GM18907 (cell line): ENCODE data around the gene PTGES2.
"Not testable (repeated sequence)": the region's sequence is repeated elsewhere in the genome, so short reads cannot be mapped to it uniquely, and the experiment has no call there.

Source experiments
- ATAC-seq: cut with Tn5 transposase; IDR thresholded peaks from one replicate; pipeline ENCODE4 v1.9.1; 2021; ENCODE audit warnings: mild to moderate bottlenecking, moderate library complexity; ENCODE audit not compliant: unreplicated experiment

PTGES2 gene

GRCh38 chr9:128120741-128121465, 6.6 kb downstream of the PTGES2 start:
- no peak for ATAC-seq

- ATAC-seq, result no peak
Observed at GRCh38 chr9:128120061-128120740, 7.3 kb downstream of the PTGES2 start.

- ATAC-seq, result no peak
Observed at GRCh38 chr9:128118971-128119665, 8.4 kb downstream of the PTGES2 start.

GRCh38 chr9:128118472-128118857, 9.1 kb downstream of the PTGES2 start:
- no peak for ATAC-seq

- ATAC-seq, result peak; percentile 60
Observed at GRCh38 chr9:128117613-128118471, 9.7 kb downstream of the PTGES2 start.

GRCh38 chr9:128116104-128117083, 11.1 kb downstream of the PTGES2 start:
- no peak for ATAC-seq

GRCh38 chr9:128115187-128116103, 12.1 kb downstream of the PTGES2 start:
- no peak for ATAC-seq

- no peak for ATAC-seq
Observed at GRCh38 chr9:128114326-128115186, 13.0 kb downstream of the PTGES2 start.

- ATAC-seq, result no peak
Observed at GRCh38 chr9:128113526-128114325, 13.8 kb downstream of the PTGES2 start.

- ATAC-seq, result not testable (repeated sequence)
Observed at GRCh38 chr9:128111726-128112125, 15.8 kb downstream of the PTGES2 start.

- no peak for ATAC-seq
Observed at GRCh38 chr9:128109050-128109709, 18.3 kb downstream of the PTGES2 start.

GRCh38 chr9:128108269-128109049, 19.1 kb downstream of the PTGES2 start:
- ATAC-seq, result no peak

- no peak for ATAC-seq
Observed at GRCh38 chr9:128107468-128108268, 19.9 kb downstream of the PTGES2 start.

- no peak for ATAC-seq
Observed at GRCh38 chr9:128106940-128107467, 20.5 kb downstream of the PTGES2 start.
